H9 (cell line): ENCODE measurements around the gene YIPF4. TPM values are rescaled to one million over a fixed set of nuclear protein-coding genes. Genes with fewer than 3 reads are reported as not detected.
A peak's percentile ranks its signal among the peaks of the same experiment; 100 is the strongest.

Source experiments
- DNase-seq: peaks from one replicate; pipeline ENCODE4 v3.0.0-alpha.2; 2017
- H2AFZ ChIP-seq: one replicate; pipeline ENCODE4 v1.6.1; 2013; ENCODE audit warnings: mild to moderate bottlenecking, low read length, control low read depth, moderate library complexity
- H2AK5ac ChIP-seq: 2 replicates; pipeline ENCODE4 v1.6.1; 2013; ENCODE audit warnings: low read length, control low read depth, mixed read lengths; ENCODE audit not compliant: insufficient read length
- H2BK120ac ChIP-seq: one replicate; pipeline ENCODE4 v1.6.1; 2013; ENCODE audit warnings: low read depth, mild to moderate bottlenecking, low read length, control low read depth, inconsistent platforms; ENCODE audit not compliant: poor library complexity, severe bottlenecking
- H2BK12ac ChIP-seq: 2 replicates; pipeline ENCODE4 v1.6.1; 2013; ENCODE audit warnings: low read length, control low read depth, mixed read lengths, low read depth; ENCODE audit not compliant: insufficient read length
- H2BK15ac ChIP-seq: 2 replicates; pipeline ENCODE4 v1.6.1; 2013; ENCODE audit warnings: low read depth, low read length, control low read depth
- H2BK20ac ChIP-seq: one replicate; pipeline ENCODE4 v1.6.1; 2013; ENCODE audit warnings: low read depth, mild to moderate bottlenecking, low read length, control low read depth, inconsistent platforms; ENCODE audit not compliant: poor library complexity, severe bottlenecking
- H2BK5ac ChIP-seq: 2 replicates; pipeline ENCODE4 v1.6.1; 2013; ENCODE audit warnings: low read length, control low read depth, mixed read lengths; ENCODE audit not compliant: insufficient read length
- H3K14ac ChIP-seq: 2 replicates; pipeline ENCODE4 v1.6.1; 2013; ENCODE audit warnings: low read length, control low read depth; ENCODE audit not compliant: insufficient read depth
- H3K18ac ChIP-seq: 2 replicates; pipeline ENCODE4 v1.6.1; 2013; ENCODE audit warnings: low read depth, mild to moderate bottlenecking, mixed read lengths, low read length, control low read depth; ENCODE audit not compliant: insufficient read length
- H3K23ac ChIP-seq: 2 replicates; pipeline ENCODE4 v1.6.1; 2013; ENCODE audit warnings: low read length, control low read depth, mixed read lengths, low read depth; ENCODE audit not compliant: insufficient read length
- H3K23me2 ChIP-seq: 2 replicates; pipeline ENCODE4 v1.6.1; 2013; ENCODE audit warnings: low read depth, mild to moderate bottlenecking, mixed read lengths, low read length, control low read depth; ENCODE audit not compliant: insufficient read length, poor library complexity, severe bottlenecking
- H3K27ac ChIP-seq: 2 replicates; pipeline ENCODE4 v1.5.1; 2013; ENCODE audit warnings: low read length, control low read depth, mixed read lengths, low read depth; ENCODE audit not compliant: insufficient read length
- H3K27me3 ChIP-seq: 2 replicates; pipeline ENCODE4 v1.6.1; 2013; ENCODE audit warnings: low read length, control low read depth, inconsistent platforms; ENCODE audit not compliant: insufficient read depth
- H3K4ac ChIP-seq: 2 replicates; pipeline ENCODE4 v1.6.1; 2013; ENCODE audit warnings: low read depth, mild to moderate bottlenecking, control low read depth, inconsistent platforms, low read length, moderate library complexity
- H3K4me1 ChIP-seq: 2 replicates; pipeline ENCODE4 v1.6.1; 2013; ENCODE audit warnings: low read length, control low read depth, inconsistent platforms; ENCODE audit not compliant: insufficient read depth
- H3K4me2 ChIP-seq: 2 replicates; pipeline ENCODE4 v1.6.1; 2013; ENCODE audit warnings: low read length, control low read depth, mixed read lengths; ENCODE audit not compliant: insufficient read length, insufficient read depth
- H3K56ac ChIP-seq: 2 replicates; pipeline ENCODE4 v1.6.1; 2013; ENCODE audit warnings: low read depth, mild to moderate bottlenecking, mixed read lengths, low read length, control low read depth; ENCODE audit not compliant: insufficient read length
- H3K79me1 ChIP-seq: 2 replicates; pipeline ENCODE4 v1.6.1; 2013; ENCODE audit warnings: low read depth, mild to moderate bottlenecking, moderate library complexity, low read length, control low read depth, inconsistent platforms; ENCODE audit not compliant: insufficient read depth, poor library complexity, severe bottlenecking
- H3K79me2 ChIP-seq: 2 replicates; pipeline ENCODE4 v1.6.1; 2013; ENCODE audit warnings: low read length, control low read depth, inconsistent platforms; ENCODE audit not compliant: insufficient read depth
- H3K9ac ChIP-seq: 2 replicates; pipeline ENCODE4 v1.6.1; 2013; ENCODE audit warnings: low read length, control low read depth, mixed read lengths; ENCODE audit not compliant: insufficient read length; ENCODE audit errors: extremely low read depth
- H3K9me3 ChIP-seq: one replicate; pipeline ENCODE4 v1.6.1; 2013; ENCODE audit warnings: low read depth, low read length, inconsistent platforms; ENCODE audit not compliant: control insufficient read depth
- H3T11ph ChIP-seq: one replicate; pipeline ENCODE4 v1.6.1; 2013; ENCODE audit warnings: mild to moderate bottlenecking, low read length, control low read depth, inconsistent platforms
- H4K20me1 ChIP-seq: one replicate; pipeline ENCODE4 v1.6.1; 2013; ENCODE audit not compliant: control insufficient read depth, insufficient read length, insufficient read depth
- H4K5ac ChIP-seq: 2 replicates; pipeline ENCODE4 v1.6.1; 2013; ENCODE audit warnings: low read depth, mild to moderate bottlenecking, mixed read lengths, low read length, control low read depth; ENCODE audit not compliant: insufficient read length
- H4K8ac ChIP-seq: replicated peaks from 2 replicates; pipeline ENCODE4 v1.6.1; 2013; ENCODE audit warnings: low read length, control low read depth, mixed read lengths, low read depth; ENCODE audit not compliant: insufficient read length
- H4K91ac ChIP-seq: 2 replicates; pipeline ENCODE4 v1.6.1; 2013; ENCODE audit warnings: low read depth, mild to moderate bottlenecking, moderate library complexity, mixed read lengths, low read length, control low read depth; ENCODE audit not compliant: insufficient read length
- H3K27ac Mint-ChIP-seq, 3 experiments: 2 replicates in 2 of 3; 3 replicates in 1 of 3; pipeline ENCODE4 v1.8.0; 2020 to 2021; ENCODE audit warnings: mixed read lengths in 3 of 3, mild to moderate bottlenecking in 1 of 3, moderate library complexity in 1 of 3
- H3K27me3 Mint-ChIP-seq: 2 replicates; pipeline ENCODE4 v1.8.0; 2021; ENCODE audit warnings: low read depth, mild to moderate bottlenecking, moderate library complexity, mixed read lengths
- H3K36me3 Mint-ChIP-seq, 3 experiments: 2 replicates in 2 of 3; 3 replicates in 1 of 3; pipeline ENCODE4 v1.8.0; 2020 to 2021; ENCODE audit warnings: low read depth in 3 of 3, mixed read lengths in 3 of 3; ENCODE audit not compliant: insufficient read depth in 1 of 3
- H3K4me1 Mint-ChIP-seq, 2 experiments: 2 replicates each; pipeline ENCODE4 v1.8.0; 2020; ENCODE audit warnings: mixed read lengths in 2 of 2
- H3K4me3 Mint-ChIP-seq, 2 experiments: 2 replicates in 1 of 2; 3 replicates in 1 of 2; pipeline ENCODE4 v1.8.0; 2020 to 2021; ENCODE audit warnings: mild to moderate bottlenecking in 2 of 2, mixed read lengths in 2 of 2, moderate library complexity in 1 of 2
- H3K9me3 Mint-ChIP-seq, 2 experiments: 2 replicates in 1 of 2; 3 replicates in 1 of 2; pipeline ENCODE4 v1.8.0; 2020; ENCODE audit warnings: mild to moderate bottlenecking in 2 of 2, mixed read lengths in 2 of 2, moderate library complexity in 1 of 2
- WGBS: extraction: QIAGEN DNeasy Blood & Tissue Kit; methylation state at CpG from one replicate; pipeline ENCODE4 v1.1.7; 2013; ENCODE audit warnings: missing lambda C conversion rate, low lambda C conversion rate, mixed read lengths; ENCODE audit not compliant: insufficient read length; ENCODE audit errors: extremely low coverage; 5-methylcytosine and 5-hydroxymethylcytosine counted together
- total RNA-seq: library from RNA; stranded (reverse); gene quantifications from 2 replicates; pipeline ENCODE4 v1.2.1, GENCODE V29; 2021
- TF ChIP-seq, protein P1 (sequence below): fragments of 200-600 bp; sonication (generic); conservative IDR thresholded peaks from 3 replicates; pipeline ENCODE4 v1.8.0; 2021; ENCODE audit warnings: antibody characterized with exemption, mild to moderate bottlenecking

YIPF4 gene
- total RNA-seq, 1 experiment from 2014 or later, result 26.2 TPM

DNA sequence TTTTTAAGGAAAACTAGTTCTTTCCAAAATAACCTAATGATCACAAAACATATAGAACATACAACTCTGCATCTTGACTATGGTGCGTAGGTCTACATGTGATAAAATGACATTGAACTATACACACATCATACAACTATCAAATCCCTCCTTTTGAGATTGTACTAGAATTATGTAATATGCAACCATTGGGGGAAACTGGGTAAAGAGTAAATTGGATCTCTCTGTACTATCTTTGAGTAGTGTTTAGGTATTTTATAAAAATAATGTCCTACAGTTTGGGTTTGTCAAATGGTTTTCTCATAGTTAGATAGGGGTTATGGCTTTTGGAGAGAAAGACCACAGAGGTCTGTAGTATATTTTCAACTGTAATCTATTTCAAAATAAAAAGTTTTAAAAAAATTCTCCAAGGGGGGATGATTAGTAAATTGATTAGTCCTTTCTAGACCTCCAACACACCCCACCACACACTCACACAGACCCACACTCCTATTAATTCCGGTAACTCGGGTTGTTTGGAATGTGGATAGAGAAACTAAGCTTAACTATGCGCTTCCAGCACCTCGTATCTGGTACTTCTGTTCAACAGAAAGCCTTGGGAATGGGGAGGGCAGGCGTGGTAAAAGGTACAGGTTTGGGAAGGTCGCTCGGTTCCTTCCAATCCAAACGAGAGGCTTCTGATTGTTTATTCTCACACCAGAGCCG lies 78.4 kb downstream of the YIPF4 start:
- Histone ChIP-seq H3K4me2 (peak overlapping the region; percentile 76), H4K8ac (no peak overlapping the region), H3K18ac (peak overlapping the region; percentile 52), H3K23ac (no peak overlapping the region), H2BK15ac (no peak overlapping the region), H3K4ac (no peak overlapping the region), H3K27ac (peak overlapping the region; percentile 61), H4K5ac (no peak overlapping the region), H3K79me1 (no peaks in the 10 kb centered on the region), H3K9ac (peak overlapping the region; percentile 58), H3K4me1 (no peaks in the 10 kb centered on the region), H3K79me2 (peaks cover 28% of the 10 kb centered on the region; the same call in 1 of the 2 replicates), H2AFZ (no peak overlapping the region), H3K9me3 (no peaks in the 10 kb centered on the region), H4K20me1 (no peaks in the 10 kb centered on the region), H2BK5ac (no peak overlapping the region), H3T11ph (no peak overlapping the region), H3K27me3 (no peaks in the 10 kb centered on the region), H3K14ac (peak overlapping the region; percentile 85; the same call in 1 of the 2 replicates), H3K23me2 (peaks cover 4% of the 10 kb centered on the region), H4K91ac (no peak overlapping the region), H2AK5ac (no peak overlapping the region), H3K56ac (no peak overlapping the region), H2BK12ac (no peak overlapping the region), H2BK20ac (no peak overlapping the region), H2BK120ac (no peak overlapping the region)
- TF ChIP-seq, protein P1, sequence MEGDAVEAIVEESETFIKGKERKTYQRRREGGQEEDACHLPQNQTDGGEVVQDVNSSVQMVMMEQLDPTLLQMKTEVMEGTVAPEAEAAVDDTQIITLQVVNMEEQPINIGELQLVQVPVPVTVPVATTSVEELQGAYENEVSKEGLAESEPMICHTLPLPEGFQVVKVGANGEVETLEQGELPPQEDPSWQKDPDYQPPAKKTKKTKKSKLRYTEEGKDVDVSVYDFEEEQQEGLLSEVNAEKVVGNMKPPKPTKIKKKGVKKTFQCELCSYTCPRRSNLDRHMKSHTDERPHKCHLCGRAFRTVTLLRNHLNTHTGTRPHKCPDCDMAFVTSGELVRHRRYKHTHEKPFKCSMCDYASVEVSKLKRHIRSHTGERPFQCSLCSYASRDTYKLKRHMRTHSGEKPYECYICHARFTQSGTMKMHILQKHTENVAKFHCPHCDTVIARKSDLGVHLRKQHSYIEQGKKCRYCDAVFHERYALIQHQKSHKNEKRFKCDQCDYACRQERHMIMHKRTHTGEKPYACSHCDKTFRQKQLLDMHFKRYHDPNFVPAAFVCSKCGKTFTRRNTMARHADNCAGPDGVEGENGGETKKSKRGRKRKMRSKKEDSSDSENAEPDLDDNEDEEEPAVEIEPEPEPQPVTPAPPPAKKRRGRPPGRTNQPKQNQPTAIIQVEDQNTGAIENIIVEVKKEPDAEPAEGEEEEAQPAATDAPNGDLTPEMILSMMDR, result no peak
- Mint-ChIP-seq H3K9me3 (no peaks in the 10 kb centered on the region), H3K4me3 (peak overlapping the region; percentile 83 to 91), H3K36me3 (peaks cover 4 to 17% (median 16%) of the 10 kb centered on the region in 3 experiments; a peak in 6 of 7 replicates), H3K27ac (peak overlapping the region; percentile 96 to 98 (median 98); a peak in 6 of 7 replicates), H3K4me1 (peaks cover 22 to 25% of the 10 kb centered on the region in 2 experiments), H3K27me3 (no peaks in the 10 kb centered on the region)
- no peak for DNase-seq
- no CpG with 5 or more reads among the region's 10 CpGs for WGBS
